Subcutaneous adipose tissue (tissue), 4 donors: ENCODE results near the gene VWA5B2. TPM values are rescaled to one million over a fixed set of nuclear protein-coding genes. Genes with fewer than 3 reads are reported as not detected.

Source experiments
- CTCF ChIP-seq: fragments of 450-650 bp; IDR thresholded peaks from one replicate; pipeline ENCODE4 v1.5.1; 2016; ENCODE audit warnings: low read depth, mild to moderate bottlenecking, control low read depth, antibody characterized with exemption, moderate library complexity
- small RNA-seq: library from RNA; depleted of rRNA; stranded (forward); fragments of <200 nt; gene quantifications from one replicate; pipeline ENCODE3, GENCODE V24; 2016
- total RNA-seq, 4 donors: library from RNA; depleted of rRNA; stranded (reverse); fragments of >200 nt; gene quantifications; one replicate each; pipeline ENCODE4 v1.1.0, GENCODE V29; 2016

The VWA5B2 gene
- total RNA-seq, 4 donors from 2014 or later = not detected

GRCh38 chr3:184284696-184285095 is 55.3 kb downstream of the VWA5B2 start:
- no peak for TF ChIP-seq CTCF

- no peak for TF ChIP-seq CTCF
Observed at GRCh38 chr3:184289426-184289938, 60.1 kb downstream of the VWA5B2 start.

GRCh38 chr3:184290331-184290730 is 60.9 kb downstream of the VWA5B2 start:
- no peak for TF ChIP-seq CTCF

- TF ChIP-seq CTCF = no peak
Observed at GRCh38 chr3:184291044-184291737, 61.8 kb downstream of the VWA5B2 start.

Small RNAs within 50 kb of the gene (small RNA-seq; reads per million reads assigned to genes)
- gene MIR1224 = not detected

Other genes starting within 250 kb of the VWA5B2 start
- gene ABCC5, start 211.7 kb upstream of the VWA5B2 start, total RNA-seq = 10 to 100 TPM; 17.9 to 61.9 (median 28.1) TPM
- gene HTR3D, start 197.8 kb upstream of the VWA5B2 start, total RNA-seq = not detected
- not detected for gene HTR3C, start 176.5 kb upstream of the VWA5B2 start, total RNA-seq
- gene HTR3E, start 132.5 kb upstream of the VWA5B2 start, total RNA-seq = not detected
- gene EIF2B5, start 94.2 kb upstream of the VWA5B2 start, total RNA-seq = 10 to 100 TPM; 29.8 to 31.9 (median 31.2) TPM
- gene DVL3, start 74.2 kb upstream of the VWA5B2 start, total RNA-seq = 10 to 100 TPM; 18.9 to 57.3 (median 32.6) TPM
- 100 to 1,000 TPM; 178 to 227 (median 198) TPM for gene AP2M1, start 54.7 kb upstream of the VWA5B2 start, total RNA-seq
- gene ABCF3, start 43.4 kb upstream of the VWA5B2 start, total RNA-seq = 10 to 100 TPM; 40.8 to 72.5 (median 54.0) TPM
- gene ALG3, start 19.4 kb downstream of the VWA5B2 start, total RNA-seq = 10 to 100 TPM; 23.3 to 53.7 (median 47.9) TPM
- 1 to 10 TPM; 3.4 to 5.5 (median 4.3) TPM for gene EEF1AKMT4, start 20.1 kb downstream of the VWA5B2 start, total RNA-seq
- gene CAMK2N2, start 32.0 kb downstream of the VWA5B2 start, total RNA-seq = not detected
- not detected for gene ECE2, start 46.4 kb downstream of the VWA5B2 start, total RNA-seq
- 100 to 1,000 TPM; 166 to 257 (median 231) TPM for gene PSMD2, start 69.7 kb downstream of the VWA5B2 start, total RNA-seq
- gene EIF4G1, start 85.0 kb downstream of the VWA5B2 start, total RNA-seq = 100 to 1,000 TPM; 158 to 318 (median 213) TPM
- gene FAM131A, start 108.0 kb downstream of the VWA5B2 start, total RNA-seq = 10 to 100 TPM in 3 of 4 donors, 1 to 10 TPM in 1; 9.8 to 17.1 (median 13.8) TPM
- 1 to 10 TPM; 1.3 to 5.8 (median 1.9) TPM for gene CLCN2, start 132.0 kb downstream of the VWA5B2 start, total RNA-seq
- gene POLR2H, start 132.1 kb downstream of the VWA5B2 start, total RNA-seq = 10 to 100 TPM; 47.9 to 69.9 (median 56.7) TPM
- gene THPO, start 148.6 kb downstream of the VWA5B2 start, total RNA-seq = under 1 TPM in 3 of 4 donors, not detected in 1; 0.44 to 0.68 (median 0.57) TPM
- 10 to 100 TPM in 3 of 4 donors, 1 to 10 TPM in 1; 8.0 to 11.7 (median 11.0) TPM for gene CHRD, start 150.5 kb downstream of the VWA5B2 start, total RNA-seq